Measurements from ENCODE around the gene LRRK2.

Gene LRRK2

GRCh38 chr12:40184493-40185302 is 40.1 kb upstream of the LRRK2 start:
- TF ChIP-seq, protein P1, sequence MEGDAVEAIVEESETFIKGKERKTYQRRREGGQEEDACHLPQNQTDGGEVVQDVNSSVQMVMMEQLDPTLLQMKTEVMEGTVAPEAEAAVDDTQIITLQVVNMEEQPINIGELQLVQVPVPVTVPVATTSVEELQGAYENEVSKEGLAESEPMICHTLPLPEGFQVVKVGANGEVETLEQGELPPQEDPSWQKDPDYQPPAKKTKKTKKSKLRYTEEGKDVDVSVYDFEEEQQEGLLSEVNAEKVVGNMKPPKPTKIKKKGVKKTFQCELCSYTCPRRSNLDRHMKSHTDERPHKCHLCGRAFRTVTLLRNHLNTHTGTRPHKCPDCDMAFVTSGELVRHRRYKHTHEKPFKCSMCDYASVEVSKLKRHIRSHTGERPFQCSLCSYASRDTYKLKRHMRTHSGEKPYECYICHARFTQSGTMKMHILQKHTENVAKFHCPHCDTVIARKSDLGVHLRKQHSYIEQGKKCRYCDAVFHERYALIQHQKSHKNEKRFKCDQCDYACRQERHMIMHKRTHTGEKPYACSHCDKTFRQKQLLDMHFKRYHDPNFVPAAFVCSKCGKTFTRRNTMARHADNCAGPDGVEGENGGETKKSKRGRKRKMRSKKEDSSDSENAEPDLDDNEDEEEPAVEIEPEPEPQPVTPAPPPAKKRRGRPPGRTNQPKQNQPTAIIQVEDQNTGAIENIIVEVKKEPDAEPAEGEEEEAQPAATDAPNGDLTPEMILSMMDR (conservative IDR thresholded peaks at IDR 0.05; ENCODE audit: low read depth, low read length): no peak
- no peak overlapping the region for H3K4me3 ChIP-seq (ENCODE audit: low read depth, low read length)
- no peak for DNase-seq (ENCODE audit: low read depth)

DNA sequence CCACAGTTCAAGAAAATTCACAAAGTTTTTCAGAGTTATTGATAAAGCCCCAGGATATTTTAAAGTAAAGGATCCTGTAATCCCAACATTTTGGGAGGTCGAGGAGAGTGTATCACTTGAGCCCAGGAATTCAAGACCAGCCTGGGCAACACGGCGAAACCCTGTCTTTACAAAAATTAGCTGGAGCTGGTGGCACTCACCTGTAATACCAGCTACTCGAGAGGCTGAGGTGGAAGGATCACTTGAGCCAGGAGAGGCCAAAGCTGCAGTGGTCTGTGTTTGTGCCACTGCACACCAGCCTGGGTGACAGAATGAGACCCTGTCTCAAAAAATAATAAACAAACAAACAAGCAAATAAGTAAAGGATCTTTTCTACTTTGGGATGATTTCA is 39.5 kb upstream of the LRRK2 start:
- TF ChIP-seq, protein P1 (conservative IDR thresholded peaks at IDR 0.05; ENCODE audit: low read depth, low read length): no peak
- H3K4me3 ChIP-seq (ENCODE audit: low read depth, low read length): no peak overlapping the region
- DNase-seq (ENCODE audit: low read depth): no peak

DNA sequence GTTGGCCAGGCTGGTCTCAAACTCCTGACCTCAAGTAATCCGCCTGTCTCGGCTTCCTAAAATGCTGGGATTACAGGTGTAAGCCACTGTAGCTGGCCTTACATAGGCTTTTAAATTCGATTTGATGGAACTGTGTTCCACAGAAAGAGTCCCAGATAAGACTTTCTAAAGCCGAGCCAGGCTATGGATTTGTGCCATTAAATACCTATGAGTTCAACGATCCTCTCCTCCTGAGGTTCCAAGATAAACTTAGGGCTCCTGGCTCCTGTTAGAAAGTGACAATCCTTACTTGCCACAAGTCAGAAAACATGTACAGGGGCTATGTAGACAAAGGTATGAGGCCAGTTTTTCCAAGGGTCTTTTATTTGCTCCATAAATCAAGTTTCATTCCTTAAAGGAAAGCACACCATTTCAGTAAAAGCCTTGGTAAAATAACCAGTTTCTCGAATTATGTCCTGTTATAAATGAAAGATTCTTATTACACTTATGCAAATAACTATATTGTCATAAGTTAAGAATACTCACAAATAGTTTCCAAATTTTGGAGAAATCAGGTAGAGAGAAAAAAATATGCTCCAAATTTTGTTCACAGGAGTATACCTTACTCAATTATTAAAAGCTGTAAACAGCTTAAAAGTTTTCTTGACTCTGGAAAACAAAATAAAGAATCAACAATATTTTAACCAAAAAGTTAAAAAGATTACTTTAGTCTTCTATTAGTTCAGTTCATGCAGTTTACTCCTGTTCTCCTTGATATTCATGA is 36.1 kb upstream of the LRRK2 start:
- no peak for DNase-seq (ENCODE audit: low read depth)
- no peak overlapping the region for H3K4me3 ChIP-seq (ENCODE audit: low read depth, low read length)
- TF ChIP-seq, protein P1 (conservative IDR thresholded peaks at IDR 0.05; ENCODE audit: low read depth, low read length): no peak

GRCh38 chr12:40192704-40193255 is 32.0 kb upstream of the LRRK2 start:
- H3K4me3 ChIP-seq (ENCODE audit: low read depth, low read length): no peak overlapping the region
- TF ChIP-seq, protein P1 (conservative IDR thresholded peaks at IDR 0.05; ENCODE audit: low read depth, low read length): no peak
- no peak for DNase-seq (ENCODE audit: low read depth)

DNA sequence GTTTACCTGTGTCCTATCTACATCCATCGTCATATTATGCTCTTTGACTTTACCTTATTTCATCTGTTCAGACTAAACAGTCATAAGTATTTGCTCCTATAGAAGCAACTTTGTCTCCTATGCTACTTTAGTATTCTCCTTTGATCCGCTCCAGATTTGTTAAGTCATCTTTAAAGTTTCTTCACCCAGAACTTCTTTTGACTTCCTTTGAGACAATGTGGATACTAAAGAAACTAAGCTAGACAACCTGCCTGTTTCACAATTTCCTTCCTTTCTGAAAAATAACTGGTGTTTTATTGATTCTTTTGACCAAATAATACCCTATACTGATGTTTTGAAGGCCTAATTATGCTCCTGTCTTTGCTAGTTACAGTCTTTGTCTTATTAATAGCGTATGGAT is 30.0 kb upstream of the LRRK2 start:
- no peak overlapping the region for H3K4me3 ChIP-seq (ENCODE audit: low read depth, low read length)
- TF ChIP-seq, protein P1 (conservative IDR thresholded peaks at IDR 0.05; ENCODE audit: low read depth, low read length): no peak
- DNase-seq (ENCODE audit: low read depth): no peak

DNA sequence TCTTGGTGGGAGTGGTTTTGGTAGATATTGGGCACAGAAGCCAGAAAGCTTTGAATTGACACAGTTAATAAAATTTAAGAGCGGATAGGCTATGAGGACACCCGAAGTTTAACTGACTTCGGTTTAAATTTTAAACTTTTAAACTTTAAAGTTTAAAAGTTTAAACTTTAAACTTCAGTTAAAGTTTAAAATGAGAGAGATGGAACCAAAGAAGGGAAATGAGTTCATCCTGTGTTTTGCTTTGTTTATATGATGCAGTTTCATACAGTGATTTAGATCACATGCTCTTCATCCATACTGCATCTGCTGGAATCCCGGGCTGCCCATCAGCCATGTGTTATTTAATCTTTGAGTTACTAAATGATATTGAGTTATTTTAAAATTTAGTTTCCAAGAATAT is 27.2 kb upstream of the LRRK2 start:
- H3K4me3 ChIP-seq (ENCODE audit: low read depth, low read length): no peak overlapping the region
- TF ChIP-seq, protein P1 (conservative IDR thresholded peaks at IDR 0.05; ENCODE audit: low read depth, low read length): no peak
- DNase-seq (ENCODE audit: low read depth): no peak
